Testis (tissue), 2 donors: ENCODE data around the gene SNRNP48.

Experiments used
- POLR2A ChIP-seq: fragments of 450-650 bp; IDR thresholded peaks from one replicate; pipeline ENCODE4 v1.6.1; 2017; ENCODE audit warnings: antibody characterized with exemption, mild to moderate bottlenecking, moderate library complexity
- TF ChIP-seq, protein P1 (sequence below), 3 experiments: fragments of 450-650 bp in 2 of 3; fragments of 200-600 bp in 1 of 3; sonication (generic) in 1 of 3; IDR thresholded peaks; one replicate each; pipeline ENCODE4 v1.5.1; 2016 to 2019; ENCODE audit warnings: antibody characterized with exemption in 3 of 3, mild to moderate bottlenecking in 2 of 3, moderate library complexity in 1 of 3

- TF ChIP-seq POLR2A = no peak
- TF ChIP-seq, protein P1, sequence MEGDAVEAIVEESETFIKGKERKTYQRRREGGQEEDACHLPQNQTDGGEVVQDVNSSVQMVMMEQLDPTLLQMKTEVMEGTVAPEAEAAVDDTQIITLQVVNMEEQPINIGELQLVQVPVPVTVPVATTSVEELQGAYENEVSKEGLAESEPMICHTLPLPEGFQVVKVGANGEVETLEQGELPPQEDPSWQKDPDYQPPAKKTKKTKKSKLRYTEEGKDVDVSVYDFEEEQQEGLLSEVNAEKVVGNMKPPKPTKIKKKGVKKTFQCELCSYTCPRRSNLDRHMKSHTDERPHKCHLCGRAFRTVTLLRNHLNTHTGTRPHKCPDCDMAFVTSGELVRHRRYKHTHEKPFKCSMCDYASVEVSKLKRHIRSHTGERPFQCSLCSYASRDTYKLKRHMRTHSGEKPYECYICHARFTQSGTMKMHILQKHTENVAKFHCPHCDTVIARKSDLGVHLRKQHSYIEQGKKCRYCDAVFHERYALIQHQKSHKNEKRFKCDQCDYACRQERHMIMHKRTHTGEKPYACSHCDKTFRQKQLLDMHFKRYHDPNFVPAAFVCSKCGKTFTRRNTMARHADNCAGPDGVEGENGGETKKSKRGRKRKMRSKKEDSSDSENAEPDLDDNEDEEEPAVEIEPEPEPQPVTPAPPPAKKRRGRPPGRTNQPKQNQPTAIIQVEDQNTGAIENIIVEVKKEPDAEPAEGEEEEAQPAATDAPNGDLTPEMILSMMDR (IDR thresholded peaks at IDR 0.05) = no peak
Observed at GRCh38 chr6:7633361-7633760, 43.4 kb downstream of the SNRNP48 start.
